HFFc6 (cell line): ENCODE measurements around the gene A1CF. TPM values are rescaled to one million over a fixed set of nuclear protein-coding genes. Genes with fewer than 3 reads are reported as not detected.
"Not testable (repeated sequence)": the region's sequence is repeated elsewhere in the genome, so short reads cannot be mapped to it uniquely, and the experiment has no call there.

ENCODE experiments used
- DNase-seq: peaks from one replicate; pipeline ENCODE4 v3.0.0-alpha.2; 2018
- H3K27ac Mint-ChIP-seq: 2 replicates; pipeline ENCODE4 v1.8.0; 2020; ENCODE audit warnings: mild to moderate bottlenecking, mixed read lengths
- H3K27me3 Mint-ChIP-seq: 2 replicates; pipeline ENCODE4 v1.8.0; 2021; ENCODE audit warnings: mild to moderate bottlenecking, moderate library complexity, mixed read lengths; ENCODE audit not compliant: insufficient read depth
- H3K36me3 Mint-ChIP-seq: 2 replicates; pipeline ENCODE4 v1.8.0; 2021; ENCODE audit warnings: low read depth, mixed read lengths
- H3K4me1 Mint-ChIP-seq: 2 replicates; pipeline ENCODE4 v1.8.0; 2020; ENCODE audit warnings: low read depth, mixed read lengths
- H3K4me3 Mint-ChIP-seq: 2 replicates; pipeline ENCODE4 v1.8.0; 2020; ENCODE audit warnings: mild to moderate bottlenecking, moderate library complexity, mixed read lengths
- H3K9me3 Mint-ChIP-seq: 2 replicates; pipeline ENCODE4 v1.8.0; 2020; ENCODE audit warnings: mild to moderate bottlenecking, mixed read lengths
- CTCF ChIP-seq: fragments of 200-600 bp; sonication (generic); IDR thresholded peaks from 2 replicates; pipeline ENCODE4 v1.5.0; 2021; ENCODE audit warnings: antibody characterized with exemption, mild to moderate bottlenecking
- long read RNA-seq: library from polyadenylated mRNA; unstranded; transcript quantifications from one replicate; pipeline ENCODE4 v2.0.0, GENCODE V29; 2019
- total RNA-seq, 6 experiments: library from RNA; stranded (reverse); fragmentation: NEBNext Ultra II Directional; extraction: Animal tissue kit (Norgen Biotek cat#: 25700); gene quantifications; 2 replicates in 1 of 6; 3 replicates in 5 of 6; pipeline ENCODE4 v1.2.3, GENCODE V29; 2021

A1CF gene
- not detected for total RNA-seq
- long read RNA-seq, result 0 reads

GRCh38 chr10:50885097-50885859 is at the start of gene A1CF:
Gene A1CF, minus strand, starts transcription at chr10:50885627. Its CDS starts 25,687 bp downstream, at chr10:50859940.
- DNase-seq, result no peak
- Mint-ChIP-seq H3K27ac (no peak within 1 kb of the TSS), H3K9me3 (no peaks in the 10 kb centered on the region), H3K4me1 (no peaks in the 10 kb centered on the region), H3K27me3 (peaks cover 15% of the 10 kb centered on the region; the same call in 1 of the 2 replicates), H3K4me3 (no peak within 1 kb of the TSS), H3K36me3 (no peaks in the 10 kb centered on the region)
- no peak for TF ChIP-seq CTCF

- no peaks in the 10 kb centered on the region for H3K36me3 Mint-ChIP-seq
- H3K27ac Mint-ChIP-seq, result no peak overlapping the region
- no peak overlapping the region for H3K4me3 Mint-ChIP-seq
- no peaks in the 10 kb centered on the region for H3K9me3 Mint-ChIP-seq
- no peaks in the 10 kb centered on the region for H3K4me1 Mint-ChIP-seq
- TF ChIP-seq CTCF, result no peak
- no peak for DNase-seq
- peaks cover 9% of the 10 kb centered on the region; the same call in 1 of the 2 replicates for H3K27me3 Mint-ChIP-seq
Measured at GRCh38 chr10:50931948-50932431, 46.6 kb upstream of the A1CF start.

GRCh38 chr10:50929670-50930069 is 44.2 kb upstream of the A1CF start:
- H3K27ac Mint-ChIP-seq, result no peak overlapping the region
- H3K36me3 Mint-ChIP-seq, result no peaks in the 10 kb centered on the region
- no peaks in the 10 kb centered on the region for H3K4me1 Mint-ChIP-seq
- H3K9me3 Mint-ChIP-seq, result no peaks in the 10 kb centered on the region
- DNase-seq, result no peak
- H3K27me3 Mint-ChIP-seq, result peaks cover 4% of the 10 kb centered on the region; the same call in 1 of the 2 replicates
- no peak overlapping the region for H3K4me3 Mint-ChIP-seq
- no peak for TF ChIP-seq CTCF

GRCh38 chr10:50928190-50928552 is 42.7 kb upstream of the A1CF start:
- Mint-ChIP-seq H3K4me3 (no peak overlapping the region), H3K27me3 (no peaks in the 10 kb centered on the region), H3K9me3 (peaks cover 12% of the 10 kb centered on the region), H3K36me3 (0 out of 2 replicates have a peak, but pooled peaks cover 5% of the 10 kb centered on the region), H3K4me1 (no peaks in the 10 kb centered on the region), H3K27ac (no peak overlapping the region)
- TF ChIP-seq CTCF, result no peak
- DNase-seq, result no peak

GRCh38 chr10:50927522-50928189 is 42.2 kb upstream of the A1CF start:
- DNase-seq, result no peak
- TF ChIP-seq CTCF, result no peak

GRCh38 chr10:50923471-50923870 is 38.0 kb upstream of the A1CF start:
- not testable (repeated sequence) for DNase-seq, H3K27ac Mint-ChIP-seq, H3K4me3 Mint-ChIP-seq, H3K4me1 Mint-ChIP-seq, H3K27me3 Mint-ChIP-seq, H3K36me3 Mint-ChIP-seq
- peaks cover 13% of the 10 kb centered on the region for H3K9me3 Mint-ChIP-seq

More at GRCh38 chr10:50927522-50928189, 42.2 kb upstream of the A1CF start:
- Mint-ChIP-seq H3K4me1 (no peaks in the 10 kb centered on the region), H3K27me3 (no peaks in the 10 kb centered on the region), H3K9me3 (peaks cover 13% of the 10 kb centered on the region), H3K36me3 (0 out of 2 replicates have a peak, but pooled peaks cover 5% of the 10 kb centered on the region), H3K4me3 (no peak overlapping the region), H3K27ac (no peak overlapping the region)
